SJCRH30 (cell line): ENCODE results near the gene DYSF. TPM values are rescaled to one million over a fixed set of nuclear protein-coding genes. Genes with fewer than 3 reads are reported as not detected.

Source experiments
- DNase-seq, 2 experiments: peaks; one replicate each; pipeline ENCODE4 v3.0.0-alpha.2; 2015 to 2020
- H3K27ac ChIP-seq: fragments of 250-450 bp; sonication (Bioruptor Pico); 2 replicates; pipeline ENCODE4 v1.5.1; 2020; ENCODE audit warnings: mild to moderate bottlenecking, moderate library complexity
- H3K27me3 ChIP-seq: fragments of 250-450 bp; sonication (Bioruptor Pico); 2 replicates; pipeline ENCODE4 v1.5.1; 2020; ENCODE audit warnings: mild to moderate bottlenecking, moderate library complexity
- H3K36me3 ChIP-seq: fragments of 250-450 bp; sonication (Bioruptor Pico); 2 replicates; pipeline ENCODE4 v1.5.1; 2020; ENCODE audit warnings: mild to moderate bottlenecking, moderate library complexity
- H3K4me1 ChIP-seq: fragments of 250-450 bp; sonication (Bioruptor Pico); 2 replicates; pipeline ENCODE4 v1.5.1; 2020; ENCODE audit warnings: mild to moderate bottlenecking, moderate library complexity
- H3K4me3 ChIP-seq: fragments of 250-450 bp; sonication (Bioruptor Pico); 2 replicates; pipeline ENCODE4 v1.5.1; 2020; ENCODE audit warnings: mild to moderate bottlenecking, moderate library complexity
- H3K9me3 ChIP-seq: fragments of 250-450 bp; sonication (Bioruptor Pico); replicated peaks from 2 replicates; pipeline ENCODE4 v1.5.1; 2020; ENCODE audit warnings: mild to moderate bottlenecking, moderate library complexity
- total RNA-seq: library from RNA; depleted of rRNA; stranded (reverse); fragments of >200 nt; shearing (Covaris generic); gene quantifications from 2 replicates; pipeline ENCODE4 v1.2.3, GENCODE V29; 2014

The DYSF gene
- total RNA-seq, 1 experiment from 2014 or later = 15.2 TPM

DNA sequence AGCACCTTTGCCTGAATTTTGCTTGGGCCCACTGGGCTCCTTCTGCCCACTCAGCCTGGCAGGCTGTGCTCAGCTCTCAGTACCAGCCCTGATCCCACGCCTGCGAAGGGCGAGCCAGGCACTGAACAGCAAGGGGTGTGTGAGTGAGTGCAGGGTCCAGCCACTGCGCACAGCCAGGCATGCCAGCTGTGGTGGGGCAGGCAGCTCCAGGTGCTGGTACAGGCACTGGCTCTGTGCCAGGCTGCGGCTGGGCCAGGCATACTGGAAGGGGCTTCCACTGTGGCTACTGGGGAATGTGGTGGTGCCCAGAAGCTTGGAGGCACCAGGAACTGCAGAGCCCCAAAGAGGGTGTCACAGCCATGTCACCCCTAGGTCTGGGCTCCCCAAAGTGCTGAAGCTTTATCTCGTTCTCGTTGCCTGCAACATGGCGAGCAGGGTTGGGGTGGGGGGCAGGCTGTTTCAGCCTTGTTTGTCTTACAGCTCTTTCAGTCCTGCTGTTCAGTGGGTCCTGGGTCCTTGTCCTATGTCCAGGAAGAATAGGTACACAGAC, 8.8 kb downstream of the DYSF start:
- H3K36me3 ChIP-seq = peaks cover 19% of the 10 kb centered on the region
- peaks cover 49% of the 10 kb centered on the region for H3K4me1 ChIP-seq
- H3K9me3 ChIP-seq = 0 out of 2 replicates have a peak, but pooled peaks cover 3% of the 10 kb centered on the region
- H3K27me3 ChIP-seq = no peaks in the 10 kb centered on the region
- no peak overlapping the region for H3K27ac ChIP-seq
- H3K4me3 ChIP-seq = no peak overlapping the region
- DNase-seq = no peak

DNA sequence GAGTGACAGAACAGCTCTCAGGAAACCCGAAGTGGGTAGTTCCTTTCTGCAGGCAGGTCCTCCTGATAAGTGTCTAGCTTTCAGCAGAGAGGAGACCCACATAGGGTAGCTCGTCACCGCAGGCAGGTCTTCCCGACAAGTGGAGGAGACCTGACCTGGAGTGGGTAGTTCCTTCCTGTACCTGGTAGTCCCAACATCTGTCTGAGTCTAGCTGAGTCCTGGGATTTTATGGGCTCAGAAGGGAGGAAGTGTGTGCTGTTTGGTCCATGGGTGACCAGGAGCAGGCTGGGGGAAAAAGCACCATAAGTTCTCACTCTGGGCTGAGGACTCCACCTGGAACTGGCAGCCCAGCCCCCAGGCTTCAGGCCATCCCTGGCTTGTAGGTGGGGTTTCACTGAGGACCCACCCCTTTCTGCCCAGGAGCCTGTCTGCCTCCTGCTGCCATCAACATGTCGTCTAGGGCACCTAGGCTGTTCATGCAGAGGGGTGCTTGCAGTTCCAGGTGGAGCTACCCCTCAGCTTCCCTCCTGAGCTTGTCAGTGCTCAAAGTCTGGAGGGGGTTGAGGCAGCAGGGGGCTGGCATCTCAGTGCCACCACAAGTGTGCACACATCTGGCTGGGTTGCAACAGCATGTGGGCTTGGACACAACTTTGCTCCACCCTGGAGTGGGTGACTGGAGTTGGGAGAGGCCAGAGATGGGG, 9.4 kb downstream of the DYSF start:
- peaks cover 46% of the 10 kb centered on the region for H3K4me1 ChIP-seq
- H3K36me3 ChIP-seq = peaks cover 19% of the 10 kb centered on the region
- H3K27ac ChIP-seq = no peak overlapping the region
- 0 out of 2 replicates have a peak, but pooled peaks cover 3% of the 10 kb centered on the region for H3K9me3 ChIP-seq
- no peaks in the 10 kb centered on the region for H3K27me3 ChIP-seq
- H3K4me3 ChIP-seq = no peak overlapping the region
- DNase-seq = no peak

DNA sequence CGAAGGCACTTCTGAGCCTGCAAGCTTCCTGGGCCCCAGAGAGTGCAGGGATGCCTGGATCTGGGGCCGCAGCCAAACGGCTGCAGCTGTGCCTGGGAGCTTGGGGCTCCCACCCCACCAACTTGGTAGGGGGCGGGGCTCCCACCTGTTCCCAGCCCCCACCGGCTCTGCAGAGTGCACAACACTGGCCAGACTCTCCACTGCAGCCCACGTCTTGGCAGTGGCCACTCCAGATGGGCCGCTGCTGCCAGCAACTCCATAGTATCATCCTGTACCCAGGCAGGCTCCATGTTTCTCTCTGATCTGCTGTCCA, 9.9 kb downstream of the DYSF start:
- Histone ChIP-seq H3K36me3 (peaks cover 17% of the 10 kb centered on the region), H3K4me3 (no peak overlapping the region), H3K4me1 (peaks cover 41% of the 10 kb centered on the region), H3K9me3 (0 out of 2 replicates have a peak, but pooled peaks cover 3% of the 10 kb centered on the region), H3K27me3 (no peaks in the 10 kb centered on the region), H3K27ac (no peak overlapping the region)
- DNase-seq = peak; percentile 41 to 43

DNA sequence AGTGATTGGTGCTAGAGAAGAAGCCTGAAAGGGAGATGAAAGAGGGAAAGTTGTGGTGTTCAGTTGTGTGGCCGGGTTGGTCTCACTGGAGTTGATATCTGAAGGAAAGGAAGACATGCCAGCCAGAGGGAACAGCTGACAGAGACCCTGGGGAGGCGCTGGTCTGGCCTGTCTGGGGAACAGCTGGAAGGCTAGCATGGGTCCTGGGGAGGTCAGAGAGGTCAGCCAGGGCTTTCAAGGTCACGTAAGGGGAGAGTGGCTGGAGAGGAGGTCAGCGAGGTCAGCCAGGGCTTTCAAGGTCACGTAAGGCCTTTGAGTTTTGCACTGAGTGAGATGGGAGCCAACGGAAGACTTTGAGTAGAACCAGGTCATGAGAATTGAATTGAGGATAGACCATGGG, 11.0 kb downstream of the DYSF start:
- H3K9me3 ChIP-seq = 0 out of 2 replicates have a peak, but pooled peaks cover 3% of the 10 kb centered on the region
- no peak for DNase-seq
- H3K4me1 ChIP-seq = peaks cover 39% of the 10 kb centered on the region
- peaks cover 10% of the 10 kb centered on the region for H3K36me3 ChIP-seq
- no peak overlapping the region for H3K4me3 ChIP-seq
- no peak overlapping the region for H3K27ac ChIP-seq
- no peaks in the 10 kb centered on the region for H3K27me3 ChIP-seq

DNA sequence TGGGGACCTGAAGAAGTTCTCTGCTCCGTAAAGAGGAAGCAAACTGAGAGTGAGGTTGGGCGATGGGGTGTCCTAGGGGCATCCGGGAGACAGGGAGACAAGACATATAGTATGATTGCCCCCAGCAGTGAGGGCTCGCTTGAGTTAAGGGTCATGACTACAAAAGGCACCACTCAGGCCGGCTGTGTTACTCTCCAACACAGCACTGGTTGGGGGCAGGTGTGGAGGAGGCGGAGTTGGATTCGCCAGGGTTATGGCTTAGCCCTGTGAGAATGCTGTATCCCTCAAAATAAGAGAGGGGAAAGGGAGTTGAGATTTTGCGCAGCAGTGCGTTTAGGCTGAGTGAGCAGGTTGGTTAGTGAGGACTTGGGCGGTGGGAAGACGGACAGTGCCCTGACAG, 12.0 kb downstream of the DYSF start:
- H3K9me3 ChIP-seq = 0 out of 2 replicates have a peak, but pooled peaks cover 3% of the 10 kb centered on the region
- no peak overlapping the region for H3K27ac ChIP-seq
- no peak for DNase-seq
- H3K36me3 ChIP-seq = peaks cover 10% of the 10 kb centered on the region
- H3K4me3 ChIP-seq = no peak overlapping the region
- no peaks in the 10 kb centered on the region for H3K27me3 ChIP-seq
- H3K4me1 ChIP-seq = peaks cover 39% of the 10 kb centered on the region

DNA sequence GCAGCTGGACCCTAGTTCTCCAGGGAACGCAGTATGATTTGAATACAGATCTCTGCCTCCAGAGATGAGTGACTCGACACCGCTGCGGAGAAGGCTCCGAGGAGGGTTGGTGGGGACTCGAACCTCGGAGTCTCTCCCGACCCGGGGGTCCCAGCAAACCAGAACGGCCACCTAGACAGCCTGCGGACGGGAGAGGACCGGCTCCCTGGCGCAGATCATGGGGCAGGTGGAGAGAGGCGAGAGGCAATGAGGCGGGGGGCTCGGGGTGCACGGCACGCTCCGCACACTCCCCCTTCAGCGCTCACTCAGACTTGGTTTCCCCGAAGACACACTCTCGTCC, 12.6 kb downstream of the DYSF start:
- H3K27me3 ChIP-seq = no peaks in the 10 kb centered on the region
- H3K36me3 ChIP-seq = peaks cover 10% of the 10 kb centered on the region
- H3K27ac ChIP-seq = no peak overlapping the region
- 0 out of 2 replicates have a peak, but pooled peaks cover 3% of the 10 kb centered on the region for H3K9me3 ChIP-seq
- H3K4me3 ChIP-seq = no peak overlapping the region
- no peak for DNase-seq
- H3K4me1 ChIP-seq = peaks cover 36% of the 10 kb centered on the region

DNA sequence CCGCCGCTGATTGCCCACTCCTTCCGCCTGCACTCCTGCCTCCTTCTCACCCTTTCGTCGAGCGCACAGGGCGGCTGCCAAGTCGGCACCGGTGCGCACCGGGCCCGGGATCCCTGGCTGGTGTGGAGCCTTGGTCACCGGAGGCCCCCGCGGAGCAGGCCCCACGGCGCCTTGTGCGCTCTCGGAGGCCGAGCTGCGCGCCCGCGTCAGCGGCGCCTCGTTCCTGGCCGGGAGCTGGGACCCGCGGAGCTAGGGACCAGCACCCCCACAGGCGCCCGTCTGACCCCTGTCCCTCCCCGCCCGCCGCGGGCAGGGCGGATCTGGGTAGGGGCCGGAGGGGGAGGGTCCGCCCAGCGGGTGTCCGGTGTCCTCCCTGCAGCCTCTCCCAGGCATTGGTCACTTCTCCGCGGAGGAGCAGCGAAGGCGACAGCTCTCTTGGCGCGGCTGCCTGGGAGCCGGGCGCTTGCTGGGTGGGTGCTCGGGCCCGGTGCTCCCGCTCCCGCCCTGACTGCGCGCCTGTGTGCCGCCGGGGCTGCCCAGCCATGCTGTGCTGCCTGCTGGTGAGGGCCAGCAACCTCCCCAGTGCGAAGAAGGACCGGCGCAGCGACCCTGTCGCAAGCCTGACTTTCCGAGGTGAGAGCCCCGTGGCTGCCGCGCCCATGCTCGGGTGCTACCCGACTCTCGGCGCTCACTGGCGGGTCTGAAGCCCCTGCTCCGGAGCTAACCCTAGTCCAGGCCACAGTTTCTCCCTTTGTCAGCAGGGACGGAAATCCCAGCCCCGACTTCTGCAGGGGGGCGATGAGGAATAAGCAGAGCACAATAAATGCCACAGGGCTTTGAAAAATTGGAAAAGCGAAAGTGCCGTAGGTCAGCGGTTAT, 13.2 kb downstream of the DYSF start:
- DNase-seq = no peak

DNA sequence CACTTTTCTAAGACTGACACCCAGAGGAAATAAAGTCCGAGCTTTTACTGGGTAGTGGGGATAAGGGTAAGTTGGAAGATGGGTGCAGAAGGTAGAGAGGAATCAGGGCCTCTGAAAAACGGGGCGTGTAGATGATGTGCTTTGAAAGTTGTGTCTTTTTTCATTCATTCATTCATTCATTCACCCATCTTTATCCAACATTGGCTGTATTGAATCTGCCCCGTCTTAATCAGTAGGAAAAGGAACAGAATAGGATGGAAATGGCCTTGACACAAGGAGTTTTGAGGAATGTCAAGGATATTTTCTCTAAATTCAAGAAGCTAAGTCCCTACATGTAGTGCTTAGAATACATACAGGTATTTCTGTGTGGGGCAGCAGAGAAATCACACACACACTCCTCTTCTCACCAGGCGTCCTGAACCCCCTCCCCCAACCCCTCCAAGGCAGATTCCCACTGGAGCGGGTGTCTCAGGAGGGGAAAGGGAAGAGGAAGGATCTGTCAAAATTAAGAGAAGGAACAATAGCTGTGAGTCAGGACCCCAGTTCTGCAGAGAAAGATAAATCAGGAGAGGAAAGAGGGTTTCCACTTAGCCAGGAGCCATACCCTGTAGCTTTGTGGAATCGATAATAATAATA, 13.9 kb downstream of the DYSF start:
- Histone ChIP-seq H3K27ac (no peak overlapping the region), H3K27me3 (no peaks in the 10 kb centered on the region), H3K4me3 (no peak overlapping the region), H3K9me3 (0 out of 2 replicates have a peak, but pooled peaks cover 3% of the 10 kb centered on the region), H3K36me3 (peaks cover 14% of the 10 kb centered on the region), H3K4me1 (peaks cover 44% of the 10 kb centered on the region)
- DNase-seq = no peak

More for the DNA sequence above, 13.2 kb downstream of the DYSF start:
- peaks cover 37% of the 10 kb centered on the region for H3K4me1 ChIP-seq
- H3K36me3 ChIP-seq = peaks cover 10% of the 10 kb centered on the region
- H3K9me3 ChIP-seq = 0 out of 2 replicates have a peak, but pooled peaks cover 3% of the 10 kb centered on the region
- H3K4me3 ChIP-seq = no peak overlapping the region
- H3K27ac ChIP-seq = no peak overlapping the region
- H3K27me3 ChIP-seq = no peaks in the 10 kb centered on the region

DNA sequence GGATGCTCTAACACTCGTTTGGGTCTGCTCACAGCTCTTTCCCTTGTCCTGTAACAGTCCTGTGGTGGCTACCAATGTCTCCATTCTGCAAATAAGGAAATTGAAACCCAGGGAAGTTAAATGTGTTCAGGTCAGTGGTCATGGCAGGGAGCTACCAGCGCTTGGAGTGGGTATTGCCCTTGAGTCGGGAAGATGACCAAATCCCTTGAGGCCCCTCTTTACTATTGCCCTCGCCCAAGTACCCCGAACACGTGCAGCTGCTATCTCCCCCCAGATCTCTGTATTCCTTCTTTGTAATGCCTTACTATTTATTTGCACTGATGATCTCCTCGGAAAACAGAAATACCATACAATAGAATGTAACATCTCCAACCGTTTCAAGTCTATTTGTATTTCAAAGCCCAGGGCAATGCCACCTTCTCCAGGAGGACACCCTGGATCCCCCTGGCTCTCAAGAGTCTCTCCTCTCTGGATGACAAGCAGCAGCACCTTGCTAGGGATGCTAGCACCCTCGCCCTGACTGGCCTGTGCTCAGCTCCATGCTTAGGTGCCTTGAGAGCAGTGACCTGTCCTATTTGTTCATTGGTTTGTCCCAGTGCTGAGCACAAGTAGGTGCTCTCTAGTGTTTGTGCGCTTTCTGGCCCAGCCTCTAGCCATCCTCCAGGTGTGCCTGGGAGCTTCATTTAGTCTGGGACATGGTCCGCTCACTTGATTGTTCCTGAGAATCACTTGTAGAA, 15.1 kb downstream of the DYSF start:
- no peak overlapping the region for H3K27ac ChIP-seq
- no peak overlapping the region for H3K4me3 ChIP-seq
- DNase-seq = no peak
- no peaks in the 10 kb centered on the region for H3K27me3 ChIP-seq
- H3K9me3 ChIP-seq = 0 out of 2 replicates have a peak, but pooled peaks cover 3% of the 10 kb centered on the region
- peaks cover 15% of the 10 kb centered on the region for H3K36me3 ChIP-seq
- peaks cover 49% of the 10 kb centered on the region for H3K4me1 ChIP-seq

DNA sequence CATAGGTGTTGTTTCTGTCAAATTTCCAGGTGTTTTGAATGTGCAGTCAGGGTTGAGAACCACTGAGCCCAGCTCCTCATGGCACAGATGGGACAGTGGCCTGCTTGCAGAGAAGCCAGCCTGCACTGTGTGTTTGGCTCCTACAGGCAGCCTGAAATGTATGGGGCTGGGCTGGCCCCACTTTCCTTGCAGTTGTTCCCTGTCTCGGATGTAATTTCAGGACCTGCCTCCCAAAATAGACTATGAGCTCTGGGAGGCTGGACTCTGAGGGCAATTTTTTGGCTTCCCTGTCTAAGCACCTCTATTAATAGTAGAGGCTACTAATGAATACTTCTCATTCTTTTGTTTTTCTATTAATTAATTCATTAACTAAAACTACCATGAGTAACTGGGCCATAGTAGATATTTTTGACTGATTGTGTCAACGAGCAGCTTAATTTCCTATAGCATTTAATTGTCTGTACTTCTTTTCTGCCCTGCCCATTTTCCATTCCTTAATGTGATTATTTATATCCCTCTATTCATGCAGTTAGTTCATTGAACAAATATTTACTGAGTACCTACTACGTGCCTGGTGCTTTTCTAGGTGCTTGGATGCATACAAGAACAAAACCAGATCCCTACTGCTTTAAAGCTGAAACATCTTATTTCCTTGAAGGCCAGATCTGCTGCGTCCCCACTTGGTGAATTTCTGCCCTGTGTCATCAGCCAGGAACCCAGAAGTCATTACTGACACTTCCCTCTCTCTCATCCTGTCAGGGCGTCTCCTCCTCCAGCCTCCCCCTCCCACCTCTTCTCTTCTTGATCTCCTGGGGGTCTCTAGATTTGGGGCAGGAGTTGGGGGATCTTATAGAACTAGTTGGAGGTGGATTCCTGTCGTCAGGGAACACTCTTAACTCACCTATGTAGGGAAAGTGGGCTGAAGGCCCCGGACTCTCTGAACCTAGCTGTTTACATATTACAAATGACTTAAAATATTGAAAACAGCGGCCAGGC, 16.3 kb downstream of the DYSF start:
- H3K4me3 ChIP-seq = no peak overlapping the region
- H3K36me3 ChIP-seq = peaks cover 8% of the 10 kb centered on the region
- peak overlapping the region; percentile 1 for H3K27ac ChIP-seq
- peaks cover 52% of the 10 kb centered on the region for H3K4me1 ChIP-seq
- no peaks in the 10 kb centered on the region for H3K27me3 ChIP-seq
- peak; percentile 59 to 70 for DNase-seq
- H3K9me3 ChIP-seq = no peaks in the 10 kb centered on the region

DNA sequence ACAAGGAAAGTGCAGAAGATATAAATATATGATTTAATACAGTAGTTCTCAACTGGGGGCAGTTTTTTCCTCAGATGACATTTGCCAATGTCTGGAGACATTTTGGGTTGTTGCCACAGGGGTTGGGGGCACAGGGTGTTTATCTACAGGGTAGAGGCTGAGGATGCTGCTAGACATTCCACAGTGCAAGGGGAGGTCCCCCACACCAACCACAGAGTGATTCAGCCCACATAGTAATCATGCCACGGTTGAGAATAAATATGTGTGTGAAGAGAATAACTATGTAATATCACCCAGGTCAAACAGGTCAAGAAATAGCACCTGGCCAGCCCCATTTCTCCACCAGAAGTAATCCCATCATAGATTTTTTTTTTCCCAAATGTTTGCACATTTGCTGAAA, 17.9 kb downstream of the DYSF start:
- Histone ChIP-seq H3K36me3 (peaks cover 8% of the 10 kb centered on the region), H3K4me1 (peaks cover 52% of the 10 kb centered on the region), H3K27me3 (no peaks in the 10 kb centered on the region), H3K9me3 (no peaks in the 10 kb centered on the region), H3K27ac (peak overlapping the region; percentile 54), H3K4me3 (no peak overlapping the region)
- DNase-seq = peak; percentile 66 to 80

DNA sequence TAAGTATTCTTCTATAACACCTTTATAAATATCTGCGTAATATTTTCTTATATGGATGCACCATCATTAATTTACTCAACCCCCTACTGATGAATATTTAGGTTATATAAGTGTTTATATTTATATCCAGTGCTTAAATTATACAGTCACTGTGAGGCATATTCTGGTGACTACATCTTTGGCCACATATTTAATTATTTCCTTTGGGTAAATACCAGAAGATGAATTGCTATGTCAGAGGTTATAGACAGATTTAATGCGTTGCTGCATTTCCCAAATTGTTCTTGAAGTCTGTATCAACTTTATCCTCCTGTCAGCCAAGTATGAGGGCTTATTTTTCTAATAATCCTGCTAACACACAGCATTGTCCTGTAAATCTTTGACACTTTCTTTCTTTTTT, 18.7 kb downstream of the DYSF start:
- Histone ChIP-seq H3K27ac (peak overlapping the region; percentile 54), H3K4me1 (peaks cover 52% of the 10 kb centered on the region), H3K27me3 (no peaks in the 10 kb centered on the region), H3K9me3 (no peaks in the 10 kb centered on the region), H3K36me3 (peaks cover 8% of the 10 kb centered on the region), H3K4me3 (no peak overlapping the region)
- DNase-seq = no peak

DNA sequence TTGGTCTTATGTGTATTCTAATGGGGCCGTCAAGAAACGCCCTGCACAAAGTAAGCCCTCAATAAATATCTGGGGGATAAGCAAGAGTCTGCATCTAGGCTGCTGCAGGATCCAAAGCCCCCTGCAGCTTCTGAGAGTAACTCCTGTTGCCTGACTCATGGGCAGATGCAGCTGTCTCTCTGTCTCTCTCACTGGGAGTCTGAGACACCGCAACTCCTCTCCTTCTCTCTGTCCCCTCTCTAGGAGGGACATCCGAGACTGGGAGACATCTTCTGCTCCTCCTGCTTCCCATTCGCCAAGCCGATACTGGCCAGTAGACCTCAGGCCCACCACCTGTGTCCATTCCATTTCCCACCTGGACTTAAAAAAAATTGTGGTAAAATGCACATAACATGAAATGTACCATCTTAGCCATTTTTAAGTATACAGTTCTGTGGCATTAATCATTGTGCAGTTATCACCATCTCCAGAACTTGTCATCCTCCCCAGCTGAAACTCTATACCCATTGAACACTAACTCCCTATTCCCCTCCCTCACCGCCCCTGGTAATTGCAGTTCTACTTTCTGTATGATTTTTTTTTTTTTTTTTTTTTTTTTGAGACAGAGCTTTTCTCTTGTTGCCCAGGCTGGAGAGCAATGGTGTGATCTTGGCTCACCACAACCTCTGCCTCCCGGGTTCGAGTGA, 20.1 kb downstream of the DYSF start:
- no peaks in the 10 kb centered on the region for H3K27me3 ChIP-seq
- no peaks in the 10 kb centered on the region for H3K9me3 ChIP-seq
- H3K36me3 ChIP-seq = peaks cover 12% of the 10 kb centered on the region
- H3K4me1 ChIP-seq = peaks cover 52% of the 10 kb centered on the region
- peak; percentile 72 to 78 for DNase-seq
- H3K4me3 ChIP-seq = no peak overlapping the region
- peak overlapping the region; percentile 69 for H3K27ac ChIP-seq
